Upper lobe of left lung (tissue), 6 donors: ENCODE measurements around the gene RASGEF1B. TPM values are rescaled to one million over a fixed set of nuclear protein-coding genes. Genes with fewer than 3 reads are reported as not detected.

Experiments used
- ATAC-seq, 2 donors: fragments of 200-7000 bp; cut with Tn5 transposase; one replicate each; pipeline ENCODE4 v1.9.1; 2022; ENCODE audit warnings: mild to moderate bottlenecking in 2 of 2, moderate library complexity in 2 of 2; ENCODE audit not compliant: low FRiP score in 2 of 2
- DNase-seq, 2 donors: peaks; one replicate each; pipeline ENCODE4 v3.0.0-alpha.2; 2019 to 2020
- H3K27ac ChIP-seq, 4 donors: fragments of 200-600 bp; sonication (generic); one replicate each; pipeline ENCODE4 v1.5.1; 2016 to 2019
- H3K27me3 ChIP-seq, 4 donors: fragments of 200-600 bp; sonication (generic); one replicate each; pipeline ENCODE4 v1.5.1; 2017 to 2019
- H3K36me3 ChIP-seq, 4 donors: fragments of 200-600 bp; sonication (generic); one replicate each; pipeline ENCODE4 v1.5.1; 2016 to 2019
- H3K4me1 ChIP-seq, 4 donors: fragments of 200-600 bp; sonication (generic); one replicate each; pipeline ENCODE4 v1.5.1; 2018 to 2019
- H3K4me3 ChIP-seq, 4 donors: fragments of 200-600 bp; sonication (generic); one replicate each; pipeline ENCODE4 v1.5.1; 2017 to 2019; ENCODE audit warnings: mild to moderate bottlenecking in 2 of 4, moderate library complexity in 1 of 4
- H3K9me3 ChIP-seq, 4 donors: fragments of 200-600 bp; sonication (generic); one replicate each; pipeline ENCODE4 v1.5.1; 2018 to 2019
- EP300 ChIP-seq, 4 donors: sonication (generic); formaldehyde crosslinking; IDR thresholded peaks; one replicate each; pipeline ENCODE4 v1.5.1; 2017; ENCODE audit warnings: antibody characterized with exemption in 4 of 4, control low read depth in 2 of 4
- POLR2A ChIP-seq, 4 donors: fragments of 450-650 bp; IDR thresholded peaks; one replicate each; pipeline ENCODE4 v1.5.1; 2016 to 2017; ENCODE audit warnings: antibody characterized with exemption in 4 of 4, mild to moderate bottlenecking in 2 of 4
- POLR2AphosphoS5 ChIP-seq, 2 donors: sonication (generic); formaldehyde crosslinking; IDR thresholded peaks; one replicate each; pipeline ENCODE4 v1.5.1; 2017; ENCODE audit warnings: antibody characterized with exemption in 2 of 2
- WGBS, 2 donors: methylation state at CpG; one replicate each; pipeline ENCODE4 v1.1.5; 2017 to 2018; 5-methylcytosine and 5-hydroxymethylcytosine counted together
- total RNA-seq, 6 donors: library from RNA; depleted of rRNA in 4 of 6; stranded (reverse); fragments of >200 nt in 4 of 6; gene quantifications; one replicate each; pipeline versions ENCODE4 v1.1.0 to v1.2.1, GENCODE V29; 2016 to 2021
- TF ChIP-seq, protein P1 (sequence below), 6 experiments: fragments of 450-650 bp in 4 of 6; fragments of 200-600 bp in 2 of 6; sonication (generic) in 2 of 6; IDR thresholded peaks; one replicate each; pipeline ENCODE4 v1.5.1; 2016 to 2019; ENCODE audit warnings: antibody characterized with exemption in 6 of 6
- donor health status: DM: no; HTN: no; CAD: no; lungs with moderate emphysema.
- donor health status: DM: no; HTN: yes; CAD: no; lungs with severe emphysema.

The RASGEF1B gene
- total RNA-seq, 6 donors from 2014 or later, result 45.7 to 81.2 (median 71.4) TPM

DNA sequence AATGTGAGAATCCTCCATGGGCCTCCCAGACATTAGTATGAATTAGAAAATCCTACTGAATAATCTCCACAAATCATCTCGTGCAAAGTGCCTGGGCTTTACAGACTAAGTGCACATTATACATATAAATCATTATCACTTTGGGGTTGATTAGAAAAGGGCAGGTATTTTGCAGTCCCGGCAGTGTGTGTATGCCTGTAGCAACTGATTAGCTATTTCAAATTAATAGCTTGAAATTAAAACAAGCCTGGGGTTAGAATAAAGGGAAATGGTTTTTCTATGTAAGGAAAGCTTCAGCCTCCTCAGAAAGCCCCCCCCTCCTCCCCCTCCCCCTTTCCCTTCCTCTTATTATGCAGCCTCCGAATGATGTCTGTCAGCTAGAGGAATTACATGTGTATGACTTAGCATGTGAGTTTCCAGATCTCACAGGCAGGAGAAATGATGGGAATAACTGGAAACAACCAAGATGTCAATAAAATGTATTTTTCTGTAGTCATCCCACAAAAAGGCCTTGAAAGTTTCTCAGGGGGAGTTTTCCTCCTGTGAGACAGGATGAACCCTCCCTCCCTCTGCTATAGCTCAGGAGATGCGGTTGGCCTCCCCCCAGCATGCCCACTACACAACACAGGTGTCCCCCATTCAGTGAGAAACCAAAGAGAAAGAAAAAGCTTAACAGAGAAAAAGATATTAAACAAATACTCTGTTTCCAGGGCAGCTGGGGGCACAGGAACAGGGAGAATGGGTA lies 41.2 kb upstream of the RASGEF1B start:
- Histone ChIP-seq H3K4me1 (peaks cover 10 to 30% (median 17%) of the 10 kb centered on the region in 4 donors), H3K9me3 (no peaks in the 10 kb centered on the region), H3K4me3 (no peak overlapping the region), H3K27me3 (no peaks in the 10 kb centered on the region), H3K27ac (no peak overlapping the region), H3K36me3 (no peaks in the 10 kb centered on the region)
- WGBS, 2 donors, result 55% methylated on average over 4 of the region's 4 CpGs
- DNase-seq (no peak), ATAC-seq (no peak)
- TF ChIP-seq EP300 (IDR thresholded peaks at IDR 0.05) (no peak), POLR2A (IDR thresholded peaks at IDR 0.05) (no peak)

DNA sequence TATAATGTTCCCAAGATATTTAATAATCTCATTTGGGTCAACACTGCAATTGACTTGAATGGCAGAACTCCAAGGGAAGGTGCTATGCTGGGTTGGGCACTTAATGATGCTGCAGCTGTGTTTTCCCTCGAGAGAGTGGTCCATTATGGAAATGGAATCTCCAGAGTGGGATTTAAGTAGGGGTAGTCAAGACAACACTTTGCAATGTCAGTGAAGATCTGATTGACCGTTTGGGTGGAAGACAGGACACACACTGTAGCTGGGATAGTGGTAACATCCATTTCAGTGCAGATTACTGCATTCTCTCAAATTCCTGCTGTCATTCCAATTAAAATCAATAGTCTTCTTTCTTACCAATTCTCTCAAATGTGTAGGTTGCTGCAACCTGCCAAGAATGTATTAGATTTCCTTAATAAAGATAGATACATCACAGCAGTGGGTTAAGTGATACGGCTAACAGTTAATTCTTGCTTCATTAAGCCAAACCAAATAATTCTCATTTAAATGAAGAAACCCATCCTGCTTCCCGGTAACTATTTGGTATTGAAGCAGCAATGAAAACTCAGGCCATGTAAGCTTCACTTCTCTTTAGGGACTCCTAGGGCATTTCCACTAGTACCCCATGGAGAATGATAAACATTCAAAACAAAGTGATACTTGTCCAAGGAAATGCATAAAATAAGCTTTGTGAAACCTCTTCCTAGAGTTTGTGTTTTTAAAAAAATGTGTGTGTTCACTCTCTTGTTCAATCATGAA lies 40.5 kb upstream of the RASGEF1B start:
- Histone ChIP-seq H3K9me3 (no peaks in the 10 kb centered on the region), H3K36me3 (no peaks in the 10 kb centered on the region), H3K4me3 (no peak overlapping the region), H3K27me3 (no peaks in the 10 kb centered on the region), H3K4me1 (peaks cover 10 to 35% (median 20%) of the 10 kb centered on the region in 4 donors), H3K27ac (no peak overlapping the region)
- TF ChIP-seq, protein P1, sequence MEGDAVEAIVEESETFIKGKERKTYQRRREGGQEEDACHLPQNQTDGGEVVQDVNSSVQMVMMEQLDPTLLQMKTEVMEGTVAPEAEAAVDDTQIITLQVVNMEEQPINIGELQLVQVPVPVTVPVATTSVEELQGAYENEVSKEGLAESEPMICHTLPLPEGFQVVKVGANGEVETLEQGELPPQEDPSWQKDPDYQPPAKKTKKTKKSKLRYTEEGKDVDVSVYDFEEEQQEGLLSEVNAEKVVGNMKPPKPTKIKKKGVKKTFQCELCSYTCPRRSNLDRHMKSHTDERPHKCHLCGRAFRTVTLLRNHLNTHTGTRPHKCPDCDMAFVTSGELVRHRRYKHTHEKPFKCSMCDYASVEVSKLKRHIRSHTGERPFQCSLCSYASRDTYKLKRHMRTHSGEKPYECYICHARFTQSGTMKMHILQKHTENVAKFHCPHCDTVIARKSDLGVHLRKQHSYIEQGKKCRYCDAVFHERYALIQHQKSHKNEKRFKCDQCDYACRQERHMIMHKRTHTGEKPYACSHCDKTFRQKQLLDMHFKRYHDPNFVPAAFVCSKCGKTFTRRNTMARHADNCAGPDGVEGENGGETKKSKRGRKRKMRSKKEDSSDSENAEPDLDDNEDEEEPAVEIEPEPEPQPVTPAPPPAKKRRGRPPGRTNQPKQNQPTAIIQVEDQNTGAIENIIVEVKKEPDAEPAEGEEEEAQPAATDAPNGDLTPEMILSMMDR (IDR thresholded peaks at IDR 0.05), result no peak
- no peak for TF ChIP-seq POLR2A (IDR thresholded peaks at IDR 0.05)
- no peak for TF ChIP-seq EP300 (IDR thresholded peaks at IDR 0.05)
- no peak for ATAC-seq
- 84 to 85% methylated on average over 4 of the region's 4 CpGs for WGBS, 2 donors
- no peak for DNase-seq

DNA sequence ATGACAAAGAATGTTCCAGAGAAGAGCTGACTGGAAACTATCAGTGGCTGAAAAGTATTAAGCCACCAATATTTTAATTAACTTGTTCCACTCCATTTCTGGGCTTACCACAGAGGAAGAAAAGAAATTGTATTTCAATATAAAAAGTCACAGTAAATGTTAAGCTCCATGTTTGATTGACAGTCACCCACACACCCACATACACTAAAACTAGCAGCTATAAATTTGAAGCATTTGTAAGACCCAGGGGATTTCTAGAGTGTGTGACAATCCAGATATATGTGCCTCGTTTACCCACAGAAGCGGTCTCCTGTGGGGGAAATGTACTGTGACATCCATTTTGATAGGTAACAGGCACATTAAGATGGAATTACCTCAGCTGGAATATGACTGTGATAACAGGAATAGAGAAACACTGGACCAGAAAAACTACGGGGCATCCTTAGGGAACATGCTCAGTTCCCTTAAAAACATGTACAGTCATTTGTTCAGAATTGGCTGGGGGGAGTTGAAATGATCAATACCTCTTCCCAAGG lies 39.0 kb upstream of the RASGEF1B start:
- ATAC-seq (no peak), DNase-seq (no peak)
- H3K4me1 ChIP-seq, result peaks cover 22 to 43% (median 30%) of the 10 kb centered on the region in 4 donors
- H3K4me3 ChIP-seq, result no peak overlapping the region
- no peak for TF ChIP-seq POLR2AphosphoS5 (IDR thresholded peaks at IDR 0.05)
- no peak for TF ChIP-seq POLR2A (IDR thresholded peaks at IDR 0.05)
- TF ChIP-seq, protein P1 (IDR thresholded peaks at IDR 0.05), result no peak
- TF ChIP-seq EP300 (IDR thresholded peaks at IDR 0.05), result no peak
- peak overlapping the region in 1 of 4 donors; percentile 19 for H3K27ac ChIP-seq
- H3K27me3 ChIP-seq, result no peaks in the 10 kb centered on the region
- H3K9me3 ChIP-seq, result no peaks in the 10 kb centered on the region
- no peaks in the 10 kb centered on the region for H3K36me3 ChIP-seq
- 93 to 96% methylated on average over 3 of the region's 3 CpGs for WGBS, 2 donors

DNA sequence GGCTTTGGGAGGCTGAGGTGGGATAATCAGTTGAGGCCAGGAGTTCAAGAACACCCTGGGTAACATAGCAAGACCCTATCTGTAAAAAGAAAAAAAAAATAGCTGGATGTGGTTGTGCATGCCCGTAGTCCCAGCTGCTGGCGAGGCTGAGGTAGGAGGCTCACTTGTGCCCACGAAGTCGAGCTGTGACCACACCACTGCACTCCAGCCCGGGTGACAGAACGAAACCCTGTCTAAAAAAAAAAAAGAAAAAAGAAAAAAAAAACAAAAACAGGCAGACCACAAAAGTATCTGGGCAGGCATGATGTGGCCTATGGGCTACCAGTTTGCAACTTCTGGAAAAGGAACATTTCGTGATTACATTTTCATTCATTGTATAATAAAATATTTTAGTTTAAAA lies 38.1 kb upstream of the RASGEF1B start:
- ATAC-seq (no peak), DNase-seq (no peak)
- Histone ChIP-seq H3K36me3 (no peaks in the 10 kb centered on the region), H3K4me3 (no peak overlapping the region), H3K27me3 (no peaks in the 10 kb centered on the region), H3K27ac (peak overlapping the region in 3 of 4 donors; percentile 12 to 72 (median 19)), H3K9me3 (no peaks in the 10 kb centered on the region), H3K4me1 (peaks cover 28 to 50% (median 38%) of the 10 kb centered on the region in 4 donors)
- TF ChIP-seq EP300 (IDR thresholded peaks at IDR 0.05) (no peak), POLR2A (IDR thresholded peaks at IDR 0.05) (no peak)
- WGBS, 2 donors, result 74 to 88% methylated on average over 7 of the region's 7 CpGs

DNA sequence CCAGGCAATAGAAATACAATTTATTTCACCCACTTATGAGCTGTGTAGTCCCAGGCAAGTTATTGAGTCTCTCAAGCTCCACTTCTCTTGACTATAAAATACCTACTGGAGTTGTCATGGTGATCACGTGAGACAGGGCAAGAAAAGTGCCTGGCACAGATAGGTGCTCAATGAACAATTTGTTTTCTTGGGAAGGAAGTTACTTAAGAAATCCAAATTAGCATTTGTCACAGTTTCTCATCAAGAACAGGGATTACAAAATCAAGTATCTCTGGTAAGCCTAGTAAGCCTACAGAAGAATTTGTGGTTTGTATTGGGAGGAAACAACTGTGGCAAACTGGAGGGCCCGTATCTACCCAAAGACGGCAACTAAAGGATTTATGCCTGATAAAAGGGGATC lies 37.5 kb upstream of the RASGEF1B start:
- Histone ChIP-seq H3K27ac (peak overlapping the region; percentile 12 to 72 (median 54)), H3K4me3 (no peak overlapping the region), H3K36me3 (no peaks in the 10 kb centered on the region), H3K4me1 (peaks cover 34 to 57% (median 43%) of the 10 kb centered on the region in 4 donors), H3K9me3 (no peaks in the 10 kb centered on the region), H3K27me3 (no peaks in the 10 kb centered on the region)
- peak; percentile 35 to 42 for ATAC-seq
- TF ChIP-seq EP300 (IDR thresholded peaks at IDR 0.05), result peak in 1 of 4 donors; percentile 35
- TF ChIP-seq, protein P1 (IDR thresholded peaks at IDR 0.05), result no peak
- TF ChIP-seq POLR2A (IDR thresholded peaks at IDR 0.05), result peak in 1 of 4 donors; percentile 59
- DNase-seq, result peak in 1 of 2 donors; percentile 42
- WGBS, 2 donors, result 27 to 50% methylated on average over 3 of the region's 3 CpGs
